GM19395 (cell line): Measurements from ENCODE around the gene PPP1R12C.
A peak's percentile ranks its signal among the peaks of the same experiment; 100 is the strongest.

Source experiments
- ATAC-seq: cut with Tn5 transposase; IDR thresholded peaks from one replicate; pipeline ENCODE4 v1.9.1; 2021; ENCODE audit warnings: mild to moderate bottlenecking, moderate library complexity; ENCODE audit not compliant: unreplicated experiment

Gene PPP1R12C

DNA sequence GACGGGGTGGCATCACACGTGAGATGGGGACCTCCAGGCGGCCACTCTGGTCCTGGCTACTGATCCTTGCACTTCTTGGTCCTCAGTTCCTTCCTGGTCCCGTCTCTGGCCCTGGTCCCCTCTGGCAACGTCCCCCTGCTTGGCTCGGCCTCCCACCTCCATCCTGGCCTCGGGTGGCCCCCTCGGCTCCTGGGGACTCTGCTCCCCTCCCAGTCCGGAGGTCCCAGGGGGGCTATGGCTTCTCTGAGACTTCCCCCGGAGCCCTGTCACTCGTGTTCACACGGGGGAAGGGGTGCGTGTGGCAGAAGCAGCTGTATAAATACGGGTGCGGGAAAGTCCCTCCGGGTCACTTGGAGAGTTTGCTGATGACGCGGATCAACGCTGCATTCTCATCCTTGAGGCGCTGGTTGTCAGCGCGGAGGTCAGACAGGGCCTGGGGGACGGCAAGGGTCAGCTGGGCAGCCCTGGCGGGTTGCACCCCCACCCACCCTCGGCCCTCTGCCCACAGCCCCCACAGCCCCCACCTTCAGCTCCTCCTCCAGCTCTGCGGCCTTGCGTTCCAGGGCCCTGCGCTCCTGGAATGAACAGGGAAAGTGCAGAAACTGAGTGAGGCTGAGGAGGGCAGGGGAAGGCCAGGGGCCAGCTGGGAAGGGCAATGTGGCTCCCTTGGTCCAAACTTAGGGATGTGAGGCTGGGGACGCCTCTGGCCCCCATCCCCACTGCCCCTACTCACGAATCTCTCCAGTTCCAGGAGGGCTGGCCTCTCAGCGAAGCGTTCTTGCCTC lies 26.1 kb downstream of the PPP1R12C start:
- ATAC-seq, result no peak

GRCh38 chr19:55090564-55090963 lies 26.9 kb downstream of the PPP1R12C start:
- no peak for ATAC-seq

DNA sequence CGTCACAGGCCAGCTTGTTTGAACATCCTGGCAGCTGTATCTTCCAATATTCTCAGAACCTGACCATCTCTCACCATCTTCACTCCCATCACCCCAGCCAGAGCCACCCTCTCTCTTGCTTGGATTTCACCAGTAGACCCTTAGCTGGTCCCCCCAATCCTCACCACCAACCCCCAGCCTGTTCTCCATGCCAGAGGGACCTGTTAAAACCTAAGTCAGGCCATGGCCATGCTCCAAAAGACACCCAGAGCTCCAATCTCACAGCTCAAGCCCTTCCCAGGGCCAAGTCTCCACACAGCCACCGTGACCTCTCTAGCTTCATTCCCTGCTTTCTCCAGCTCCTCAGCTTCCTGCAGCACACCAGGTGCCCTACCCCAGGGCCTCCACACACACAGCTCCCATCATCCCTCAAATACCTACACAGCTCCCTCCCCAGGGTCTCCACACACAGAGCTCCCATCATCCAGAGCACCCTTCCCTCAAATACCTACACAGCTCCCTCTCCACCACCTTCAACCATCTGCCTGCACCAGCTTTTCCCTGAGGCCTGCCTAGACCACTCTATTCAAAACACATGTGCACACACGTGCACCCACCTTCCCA lies 28.0 kb downstream of the PPP1R12C start:
- no peak for ATAC-seq

DNA sequence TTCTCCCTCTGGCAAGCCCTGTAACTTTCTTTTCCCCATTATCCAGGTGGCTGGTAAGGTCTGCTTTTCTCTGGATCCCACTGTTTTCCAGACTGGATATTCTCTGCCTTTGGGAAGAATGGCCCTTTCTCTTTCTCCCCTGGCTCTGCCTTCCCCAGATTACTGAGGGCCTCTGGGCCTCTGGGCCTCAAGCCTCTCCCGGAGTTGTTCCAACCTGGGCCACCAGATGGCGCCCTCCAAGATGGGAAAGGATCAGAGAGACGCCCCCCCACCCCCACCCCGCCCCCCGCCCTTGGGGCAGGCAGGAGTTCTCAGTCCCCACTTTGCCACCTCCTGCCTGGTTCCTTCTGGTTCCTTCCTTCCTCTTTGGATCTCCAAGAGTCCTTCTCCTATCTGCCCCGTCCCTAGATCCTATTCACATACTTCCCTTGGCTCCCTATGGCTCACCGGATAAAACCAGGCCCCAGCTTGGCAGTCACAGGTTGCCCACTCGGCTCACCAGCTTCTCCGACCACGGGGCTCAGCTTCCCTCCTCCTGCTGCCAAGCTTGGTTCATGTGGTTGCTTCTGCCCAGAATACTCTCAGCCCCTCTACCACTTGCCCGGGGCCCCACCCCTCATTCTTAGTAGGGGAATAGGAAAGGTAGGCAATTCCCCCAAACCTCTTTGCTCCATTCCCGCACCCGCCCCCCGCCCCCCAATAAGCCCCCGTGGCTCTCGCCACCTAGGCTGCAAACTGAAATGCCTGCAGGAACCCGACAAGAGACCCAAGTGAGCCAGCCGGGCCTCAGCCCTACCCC lies 28.7 kb downstream of the PPP1R12C start:
- no peak for ATAC-seq

DNA sequence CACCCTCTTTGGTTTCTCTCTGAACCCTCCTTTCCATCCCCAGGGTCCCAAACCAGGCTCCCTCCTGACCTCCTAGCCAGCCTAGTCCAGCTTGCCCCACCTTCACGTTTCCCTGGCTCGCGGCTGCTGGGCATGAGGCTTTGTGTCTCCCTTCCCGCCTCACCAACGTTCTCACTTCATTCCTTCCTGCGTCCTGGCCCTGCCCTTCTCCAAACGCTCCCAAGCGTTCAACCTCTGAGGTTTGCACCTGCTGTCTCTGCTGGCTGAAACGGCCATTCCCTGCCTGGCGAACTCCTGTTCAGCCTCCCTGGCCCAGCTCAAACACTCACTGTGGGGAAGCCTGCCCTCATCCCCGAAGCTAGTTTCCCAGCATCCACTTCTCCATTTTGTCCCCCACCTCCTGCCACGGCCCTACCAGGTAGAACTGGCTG lies 29.4 kb downstream of the PPP1R12C start:
- ATAC-seq, result no peak

GRCh38 chr19:55087542-55087901 lies 29.9 kb downstream of the PPP1R12C start:
- ATAC-seq, result no peak

DNA sequence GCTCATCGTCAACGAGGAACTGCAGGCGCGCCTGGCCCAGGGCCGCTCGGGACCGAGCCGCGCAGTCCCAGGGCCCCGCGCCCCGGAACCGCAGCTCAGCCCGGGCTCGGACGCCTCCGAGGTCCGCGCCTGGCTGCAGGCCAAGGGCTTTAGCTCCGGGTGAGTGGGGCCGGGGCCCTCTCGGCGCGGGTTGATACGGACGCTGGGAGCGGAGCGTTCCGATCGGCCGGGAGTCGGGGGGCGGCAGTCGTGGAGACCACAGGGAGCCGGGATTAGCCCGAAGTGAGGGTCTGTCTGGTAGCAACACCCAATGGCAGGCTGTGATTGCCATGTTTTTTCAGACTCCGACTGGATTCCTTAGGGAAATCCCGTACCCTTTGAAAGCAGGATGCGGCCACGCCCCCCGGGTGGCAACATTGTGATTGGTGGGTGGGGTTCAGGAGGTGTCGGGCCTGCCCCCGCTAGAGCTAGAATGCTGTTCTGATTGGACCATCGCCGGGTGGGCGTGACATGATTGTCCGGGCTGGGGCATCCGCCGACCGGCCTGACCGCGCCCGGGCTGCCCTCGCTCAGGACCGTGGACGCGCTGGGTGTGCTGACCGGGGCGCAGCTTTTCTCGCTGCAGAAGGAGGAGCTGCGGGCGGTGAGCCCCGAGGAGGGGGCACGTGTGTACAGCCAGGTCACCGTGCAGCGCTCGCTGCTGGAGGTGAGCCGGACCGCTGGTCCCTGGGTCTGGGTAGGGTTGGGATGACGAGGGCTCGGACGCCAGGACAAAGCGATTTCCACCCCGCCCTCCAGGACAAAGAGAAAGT lies 30.5 kb downstream of the PPP1R12C start:
- no peak for ATAC-seq

DNA sequence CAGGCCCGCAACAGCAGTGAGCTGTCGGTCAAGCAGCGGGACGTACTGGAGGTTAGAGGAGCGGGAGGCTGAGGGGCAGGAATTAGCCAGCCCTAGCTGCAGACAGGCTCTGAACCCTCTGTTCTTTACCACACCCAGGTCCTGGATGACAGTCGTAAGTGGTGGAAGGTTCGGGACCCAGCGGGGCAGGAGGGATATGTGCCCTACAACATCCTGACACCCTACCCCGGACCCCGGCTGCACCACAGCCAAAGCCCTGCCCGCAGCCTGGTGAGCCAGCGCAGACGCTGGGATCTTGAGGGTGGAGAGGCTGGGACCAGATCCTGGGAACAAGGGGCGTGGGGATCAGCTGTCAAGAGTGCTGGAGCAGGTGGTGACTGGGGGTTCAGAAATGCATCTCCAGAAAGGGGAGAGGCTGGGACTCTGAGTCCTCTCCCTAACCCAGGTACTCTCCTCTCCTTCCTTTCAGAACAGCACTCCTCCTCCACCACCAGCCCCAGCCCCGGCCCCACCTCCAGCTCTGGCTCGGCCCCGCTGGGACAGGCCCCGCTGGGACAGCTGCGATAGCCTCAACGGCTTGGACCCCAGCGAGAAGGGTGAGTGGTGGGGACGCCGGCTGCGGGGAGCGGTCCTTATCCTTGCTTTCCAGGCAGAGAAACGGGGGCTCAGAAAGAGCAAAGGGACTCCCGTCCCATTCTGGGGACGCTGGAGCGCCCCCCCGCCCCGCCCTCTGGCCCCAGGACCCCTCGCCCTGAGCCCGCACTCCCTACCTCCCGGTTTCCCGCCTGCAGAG lies 31.3 kb downstream of the PPP1R12C start:
- no peak for ATAC-seq

- ATAC-seq, result no peak
Observed at GRCh38 chr19:55084416-55084815, 33.0 kb downstream of the PPP1R12C start.

DNA sequence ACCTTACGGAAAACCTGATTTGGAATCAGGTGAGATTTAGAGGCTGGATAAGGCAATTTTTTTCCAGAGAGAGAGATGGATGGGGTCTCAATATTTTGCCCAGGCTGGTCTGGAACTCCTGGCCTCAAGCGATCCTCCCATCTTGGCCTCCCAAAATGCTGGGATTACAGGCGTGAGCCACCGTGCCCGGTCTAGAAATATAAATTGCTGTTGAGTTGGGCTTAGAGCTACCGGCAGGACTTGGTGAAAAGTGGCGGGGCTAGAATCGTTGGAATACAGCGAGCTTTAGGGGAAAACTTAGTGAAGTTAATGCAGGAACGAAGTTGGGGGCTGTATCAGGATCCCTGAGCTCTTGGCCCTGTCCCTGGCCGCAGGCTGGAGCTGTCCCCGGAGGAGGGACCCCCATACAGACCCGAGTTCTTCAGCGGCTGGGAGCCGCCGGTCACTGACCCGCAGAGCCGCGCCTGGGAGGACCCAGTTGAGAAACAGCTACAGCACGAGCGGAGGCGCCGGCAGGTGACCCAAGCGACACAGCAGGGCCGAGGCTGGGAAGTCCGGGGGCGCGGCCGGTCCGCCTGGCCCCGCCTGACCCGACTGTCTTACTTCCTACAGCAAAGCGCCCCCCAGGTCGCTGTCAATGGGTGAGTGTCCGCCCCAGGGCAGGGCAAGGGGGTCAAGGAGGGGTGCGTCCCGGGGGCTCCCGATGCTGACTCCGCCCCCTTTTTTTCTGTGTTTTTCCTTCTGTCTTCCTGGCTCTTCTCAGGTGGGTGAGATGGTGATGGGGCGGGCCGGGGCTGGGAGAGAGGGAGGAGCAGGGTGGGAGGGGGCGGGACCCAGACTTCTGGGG lies 34.2 kb downstream of the PPP1R12C start:
- no peak for ATAC-seq

- no peak for ATAC-seq
Observed at GRCh38 chr19:55082020-55082851, 35.2 kb downstream of the PPP1R12C start.

DNA sequence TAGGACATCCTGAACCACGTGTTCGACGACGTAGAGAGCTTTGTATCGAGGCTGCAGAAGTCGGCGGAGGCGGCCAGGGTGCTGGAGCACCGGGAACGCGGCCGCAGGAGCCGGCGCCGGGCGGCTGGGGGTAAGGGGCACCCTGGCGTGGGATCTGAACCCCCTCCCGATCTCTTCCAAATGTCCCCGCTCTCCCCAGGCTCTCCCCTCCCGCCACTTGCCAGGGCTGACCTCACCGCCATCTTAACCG lies 35.7 kb downstream of the PPP1R12C start:
- ATAC-seq, result no peak

DNA sequence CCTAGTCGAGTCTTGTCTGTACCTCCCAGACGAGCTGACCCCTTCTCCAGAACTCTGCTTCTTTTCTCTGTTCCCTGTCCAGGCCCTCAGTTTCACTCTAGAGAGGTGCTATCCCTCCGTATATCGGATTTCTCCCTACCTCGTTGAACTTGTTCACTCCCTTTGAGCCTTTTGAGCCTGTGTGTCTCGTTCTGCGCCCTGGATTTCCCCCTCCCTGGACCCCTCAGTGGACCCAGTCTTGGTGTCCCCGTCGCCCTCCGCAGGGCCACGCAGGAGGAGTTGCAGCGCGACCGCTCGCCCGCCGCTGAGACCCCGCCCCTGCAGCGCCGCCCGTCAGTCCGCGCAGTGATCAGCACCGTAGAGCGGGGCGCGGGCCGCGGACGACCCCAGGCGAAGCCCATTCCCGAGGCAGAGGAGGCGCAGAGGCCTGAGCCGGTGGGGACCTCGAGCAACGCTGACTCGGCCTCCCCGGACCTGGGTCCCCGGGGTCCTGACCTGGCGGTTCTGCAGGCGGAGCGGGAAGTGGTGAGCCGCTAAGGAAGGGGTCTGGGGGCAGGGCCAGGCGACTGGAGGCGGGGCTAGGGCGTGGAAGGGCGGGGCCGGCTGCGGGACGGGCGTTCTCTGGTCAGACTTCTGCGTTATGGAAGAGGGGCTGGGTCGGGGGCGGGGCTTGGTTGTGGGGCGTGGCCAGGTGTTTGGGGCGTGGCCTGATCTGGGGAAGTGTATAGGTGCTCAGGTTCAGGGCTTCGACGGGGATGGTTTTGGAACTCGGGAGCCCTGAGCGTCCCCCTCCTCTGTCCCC lies 36.3 kb downstream of the PPP1R12C start:
- ATAC-seq, result peak; percentile 74

DNA sequence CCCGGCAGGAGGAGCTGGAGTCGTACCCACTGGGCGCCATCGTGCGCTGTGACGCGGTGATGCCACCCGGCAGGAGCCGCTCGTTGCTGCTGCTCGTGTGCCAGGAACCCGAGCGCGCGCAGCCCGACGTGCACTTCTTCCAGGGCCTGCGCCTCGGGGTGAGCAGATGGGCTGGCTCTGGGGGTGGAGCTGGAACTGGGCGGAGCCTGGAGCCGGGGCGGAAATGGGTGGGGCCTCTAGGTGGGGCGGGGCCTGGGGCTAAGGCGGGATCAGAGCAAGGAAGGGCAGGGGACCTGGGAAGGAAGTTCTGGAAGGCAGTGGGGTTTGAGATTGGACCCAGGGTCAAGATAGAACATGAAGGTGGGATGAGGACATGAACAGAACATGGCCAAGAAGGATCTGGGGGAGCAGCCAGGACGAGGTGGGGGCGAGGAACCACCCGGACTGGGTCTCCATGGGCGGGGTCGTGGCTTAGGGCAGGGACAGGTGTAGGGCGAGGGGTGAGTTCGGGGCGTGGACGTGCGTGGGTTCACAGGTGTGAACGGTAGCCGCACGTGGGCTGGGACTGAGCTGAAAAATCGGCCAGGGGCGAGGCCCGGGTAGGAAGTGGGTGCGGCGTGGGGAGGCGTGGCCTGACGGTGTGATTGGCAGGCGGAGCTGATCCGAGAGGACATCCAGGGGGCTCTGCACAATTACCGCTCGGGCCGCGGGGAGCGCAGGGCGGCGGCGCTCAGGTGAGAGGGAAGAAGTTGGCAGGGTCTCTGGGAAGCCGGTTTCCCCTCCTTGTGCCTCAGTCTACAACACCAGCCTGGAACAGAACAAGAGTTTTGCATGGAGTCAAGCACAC lies 37.1 kb downstream of the PPP1R12C start:
- ATAC-seq, result no peak

DNA sequence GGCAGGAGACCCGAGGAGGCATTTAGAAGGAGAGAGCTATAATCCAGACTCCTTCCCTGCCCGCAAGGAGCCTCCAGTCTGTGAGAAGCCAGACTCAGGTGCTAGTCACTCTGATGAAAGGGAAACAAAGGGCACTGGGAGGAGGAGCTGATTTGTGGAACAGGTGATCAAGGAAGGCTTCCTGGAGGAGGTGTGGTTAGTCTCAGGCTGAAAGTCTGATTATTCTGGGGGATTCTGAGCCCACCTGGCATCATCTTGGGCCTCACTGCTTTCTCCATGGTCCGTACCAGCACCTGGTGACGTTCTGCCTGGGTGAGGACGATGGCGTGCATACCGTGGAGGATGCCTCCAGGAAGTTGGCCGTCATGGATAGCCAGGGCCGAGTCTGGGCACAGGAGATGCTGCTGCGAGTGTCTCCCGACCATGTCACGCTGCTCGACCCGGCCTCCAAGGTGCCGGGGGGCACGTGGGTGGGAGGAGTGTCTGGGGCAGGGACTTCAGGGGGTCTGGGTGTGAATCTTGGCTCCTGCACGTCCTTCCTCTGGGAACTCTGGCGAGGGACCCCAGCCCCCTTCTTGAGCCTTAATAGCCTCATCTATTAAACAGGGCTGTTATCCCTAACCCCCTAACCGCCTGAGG lies 37.9 kb downstream of the PPP1R12C start:
- no peak for ATAC-seq

- no peak for ATAC-seq
Observed at GRCh38 chr19:55078996-55079395, 38.4 kb downstream of the PPP1R12C start.

DNA sequence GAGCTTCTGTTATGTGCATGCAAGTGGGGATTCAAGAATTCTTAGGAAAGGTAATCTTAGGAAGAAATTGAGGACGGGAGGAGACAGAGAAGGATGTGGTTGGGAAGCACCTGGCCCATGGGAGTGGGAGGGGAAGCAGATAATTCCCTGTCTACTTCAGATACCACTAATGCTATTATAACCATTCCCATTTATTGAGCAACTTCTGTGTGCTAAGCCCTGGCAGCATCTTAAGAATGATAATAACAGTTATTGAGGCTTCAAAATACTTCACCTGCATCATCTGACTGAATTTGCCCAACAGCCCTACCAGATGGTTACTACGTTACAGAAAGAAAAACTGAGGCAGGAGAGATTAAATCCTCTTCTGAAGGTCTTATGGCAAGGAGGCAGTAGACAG lies 40.3 kb downstream of the PPP1R12C start:
- ATAC-seq, result no peak
